Tibial nerve (tissue), 4 donors: ENCODE data around the gene MRGPRX3.

ENCODE experiments used
- EP300 ChIP-seq, 2 donors: sonication (generic); formaldehyde crosslinking; IDR thresholded peaks; one replicate each; pipeline ENCODE4 v1.6.1; 2017; ENCODE audit warnings: antibody characterized with exemption in 2 of 2, mild to moderate bottlenecking in 1 of 2
- TF ChIP-seq, protein P1 (sequence below), 5 experiments: fragments of 200-600 bp in 3 of 5; fragments of 450-650 bp in 2 of 5; sonication (generic) in 3 of 5; IDR thresholded peaks; one replicate each; pipeline ENCODE4 v1.5.1; 2016 to 2019; ENCODE audit warnings: antibody characterized with exemption in 5 of 5, mild to moderate bottlenecking in 3 of 5, moderate library complexity in 2 of 5

GRCh38 chr11:18105802-18106574, 26.4 kb upstream of the MRGPRX3 start, which contains the start of gene SAAL1:
- TF ChIP-seq, protein P1, sequence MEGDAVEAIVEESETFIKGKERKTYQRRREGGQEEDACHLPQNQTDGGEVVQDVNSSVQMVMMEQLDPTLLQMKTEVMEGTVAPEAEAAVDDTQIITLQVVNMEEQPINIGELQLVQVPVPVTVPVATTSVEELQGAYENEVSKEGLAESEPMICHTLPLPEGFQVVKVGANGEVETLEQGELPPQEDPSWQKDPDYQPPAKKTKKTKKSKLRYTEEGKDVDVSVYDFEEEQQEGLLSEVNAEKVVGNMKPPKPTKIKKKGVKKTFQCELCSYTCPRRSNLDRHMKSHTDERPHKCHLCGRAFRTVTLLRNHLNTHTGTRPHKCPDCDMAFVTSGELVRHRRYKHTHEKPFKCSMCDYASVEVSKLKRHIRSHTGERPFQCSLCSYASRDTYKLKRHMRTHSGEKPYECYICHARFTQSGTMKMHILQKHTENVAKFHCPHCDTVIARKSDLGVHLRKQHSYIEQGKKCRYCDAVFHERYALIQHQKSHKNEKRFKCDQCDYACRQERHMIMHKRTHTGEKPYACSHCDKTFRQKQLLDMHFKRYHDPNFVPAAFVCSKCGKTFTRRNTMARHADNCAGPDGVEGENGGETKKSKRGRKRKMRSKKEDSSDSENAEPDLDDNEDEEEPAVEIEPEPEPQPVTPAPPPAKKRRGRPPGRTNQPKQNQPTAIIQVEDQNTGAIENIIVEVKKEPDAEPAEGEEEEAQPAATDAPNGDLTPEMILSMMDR (IDR thresholded peaks at IDR 0.05) = peak; percentile 60 to 87 (median 80)
- TF ChIP-seq EP300 (IDR thresholded peaks at IDR 0.05) = peak in 1 of 2 donors; percentile 79
